HUES64 (cell line): ENCODE results near the gene ADAM30. TPM values are rescaled to one million over a fixed set of nuclear protein-coding genes. Genes with fewer than 3 reads are reported as not detected.

Source experiments
- H3K27ac ChIP-seq: 2 replicates; pipeline ENCODE4 v1.7.0; 2013; ENCODE audit warnings: low read depth, low read length, inconsistent platforms
- H3K27me3 ChIP-seq: 2 replicates; pipeline ENCODE4 v1.6.1; 2013; ENCODE audit warnings: mild to moderate bottlenecking, low read length; ENCODE audit not compliant: insufficient read depth
- H3K36me3 ChIP-seq: 2 replicates; pipeline ENCODE4 v1.6.1; 2013; ENCODE audit warnings: mild to moderate bottlenecking, low read length; ENCODE audit not compliant: insufficient read depth
- H3K4me1 ChIP-seq: 2 replicates; pipeline ENCODE4 v1.6.1; 2013; ENCODE audit warnings: mild to moderate bottlenecking, low read length, moderate library complexity; ENCODE audit not compliant: insufficient read depth
- H3K4me3 ChIP-seq: 2 replicates; pipeline ENCODE4 v1.5.1; 2013; ENCODE audit warnings: mild to moderate bottlenecking, low read length, moderate library complexity
- H3K9ac ChIP-seq: 2 replicates; pipeline ENCODE4 v1.6.1; 2013; ENCODE audit warnings: mild to moderate bottlenecking, low read depth, low read length
- H3K9me3 ChIP-seq: 2 replicates; pipeline ENCODE4 v1.6.1; 2013; ENCODE audit warnings: low read depth, low read length; ENCODE audit not compliant: insufficient read depth
- WGBS: fragments of 150-250, 120-280 bp; methylation state at CpG from one replicate; pipeline ENCODE4 v1.1.7; 2013; ENCODE audit warnings: missing lambda C conversion rate; 5-methylcytosine and 5-hydroxymethylcytosine counted together
- polyA plus RNA-seq, 2 experiments: library from polyadenylated mRNA; stranded (reverse); fragments of 50-300 nt; gene quantifications; one replicate each; pipeline ENCODE4 v1.2.3, GENCODE V29; 2013

The ADAM30 gene
- polyA plus RNA-seq (2013, experiment 1 of 2): not detected
- not detected for polyA plus RNA-seq (2013, experiment 2 of 2)

DNA sequence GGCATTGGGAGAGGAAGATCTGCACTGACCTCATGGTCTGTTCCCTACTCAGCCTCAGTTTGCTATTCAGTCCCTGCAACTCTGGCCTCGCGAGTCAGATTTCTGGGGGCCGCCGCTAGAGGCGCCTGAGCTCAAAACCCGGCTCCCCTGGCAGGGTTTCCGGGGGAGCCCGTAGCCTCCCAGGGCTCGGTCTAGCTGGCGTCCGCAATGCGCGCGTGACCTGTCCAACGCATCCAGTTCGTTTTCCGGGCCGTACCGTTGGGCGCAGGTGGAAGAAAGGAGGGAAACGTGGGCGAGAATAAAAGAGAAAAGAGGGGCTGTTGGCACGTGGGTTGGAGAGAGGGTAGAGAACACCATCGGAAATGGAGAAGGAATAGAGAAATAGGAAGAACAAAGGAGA lies at the start of gene ADAM30:
ADAM30 (minus strand) TSS at position 213 of the 400 bp plus-strand sequence; CDS start at position 34, 179 bp downstream.
- H3K9me3 ChIP-seq: no peaks in the 10 kb centered on the region
- H3K4me3 ChIP-seq: no peak within 1 kb of the TSS
- no peaks in the 10 kb centered on the region for H3K4me1 ChIP-seq
- H3K36me3 ChIP-seq: no peaks in the 10 kb centered on the region
- no peak within 1 kb of the TSS for H3K9ac ChIP-seq
- no peak within 1 kb of the TSS for H3K27ac ChIP-seq
- whole genome bisulfite sequencing: 94% methylated on average over 24 of the region's 24 CpGs
- no peaks in the 10 kb centered on the region for H3K27me3 ChIP-seq

- H3K9ac ChIP-seq: no peak overlapping the region
- H3K4me3 ChIP-seq: no peak overlapping the region
- no peaks in the 10 kb centered on the region for H3K4me1 ChIP-seq
- WGBS: 100% methylated on average over 2 of the region's 2 CpGs
- H3K9me3 ChIP-seq: no peaks in the 10 kb centered on the region
- no peaks in the 10 kb centered on the region for H3K27me3 ChIP-seq
- no peak overlapping the region for H3K27ac ChIP-seq
- peaks cover 26% of the 10 kb centered on the region for H3K36me3 ChIP-seq
Measured at GRCh38 chr1:119943216-119943615, 46.9 kb upstream of the ADAM30 start.

DNA sequence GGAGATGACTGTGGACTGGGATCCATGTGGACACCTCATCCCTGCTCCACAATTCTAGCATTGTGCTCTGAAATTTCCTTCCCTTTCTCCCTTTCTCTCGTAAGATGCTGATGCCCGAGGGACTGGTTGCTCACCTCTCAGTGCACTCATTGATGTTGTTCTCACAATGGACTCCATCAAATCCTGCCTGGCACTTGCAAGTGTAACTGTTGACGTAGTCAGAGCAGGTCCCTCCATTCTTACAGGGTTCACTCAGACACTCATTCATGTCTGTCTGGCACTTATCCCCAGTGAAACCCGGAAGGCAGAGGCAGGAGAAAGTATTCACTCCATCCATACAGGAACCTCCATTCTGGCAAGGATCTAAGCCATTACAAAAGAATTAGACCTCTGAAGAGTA lies 45.1 kb upstream of the ADAM30 start:
- WGBS: 89% methylated on average over 4 of the region's 4 CpGs
- Histone ChIP-seq H3K36me3 (peaks cover 34% of the 10 kb centered on the region), H3K9me3 (no peaks in the 10 kb centered on the region), H3K27ac (no peak overlapping the region), H3K27me3 (no peaks in the 10 kb centered on the region), H3K4me1 (no peaks in the 10 kb centered on the region; the same call in 1 of the 2 replicates), H3K4me3 (no peak overlapping the region), H3K9ac (no peak overlapping the region)

DNA sequence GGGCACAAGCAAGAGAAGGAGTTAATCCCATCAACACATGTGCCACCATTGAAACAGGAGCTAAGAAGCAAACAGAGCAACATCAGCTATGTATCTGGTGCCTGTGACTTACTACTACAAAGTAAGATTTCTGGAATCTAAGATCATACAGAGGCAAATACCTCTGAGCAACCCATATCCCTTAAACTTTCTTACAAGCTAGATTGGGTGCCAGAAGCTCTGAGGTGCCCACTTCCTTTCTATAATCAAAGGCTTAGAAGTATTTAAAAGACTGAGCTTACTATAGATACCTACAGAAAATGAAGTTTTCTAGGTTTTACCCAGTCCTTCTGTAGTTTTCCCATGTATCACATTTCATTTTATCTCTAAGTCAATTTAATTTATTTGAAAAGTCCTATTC lies 44.4 kb upstream of the ADAM30 start:
- no peak overlapping the region for H3K4me3 ChIP-seq
- H3K36me3 ChIP-seq: peaks cover 40% of the 10 kb centered on the region
- no peaks in the 10 kb centered on the region; the same call in 1 of the 2 replicates for H3K4me1 ChIP-seq
- no peaks in the 10 kb centered on the region for H3K27me3 ChIP-seq
- H3K9ac ChIP-seq: no peak overlapping the region; the same call in 1 of the 2 replicates
- H3K9me3 ChIP-seq: no peaks in the 10 kb centered on the region
- no peak overlapping the region for H3K27ac ChIP-seq

- no peak overlapping the region for H3K27ac ChIP-seq
- no peaks in the 10 kb centered on the region for H3K27me3 ChIP-seq
- H3K9me3 ChIP-seq: no peaks in the 10 kb centered on the region
- 95% methylated on average over 5 of the region's 5 CpGs for WGBS
- peaks cover 67% of the 10 kb centered on the region for H3K36me3 ChIP-seq
- H3K4me3 ChIP-seq: no peak overlapping the region
- no peaks in the 10 kb centered on the region; the same call in 1 of the 2 replicates for H3K4me1 ChIP-seq
- no peak overlapping the region for H3K9ac ChIP-seq
Measured at GRCh38 chr1:119937198-119937597, 40.9 kb upstream of the ADAM30 start.

DNA sequence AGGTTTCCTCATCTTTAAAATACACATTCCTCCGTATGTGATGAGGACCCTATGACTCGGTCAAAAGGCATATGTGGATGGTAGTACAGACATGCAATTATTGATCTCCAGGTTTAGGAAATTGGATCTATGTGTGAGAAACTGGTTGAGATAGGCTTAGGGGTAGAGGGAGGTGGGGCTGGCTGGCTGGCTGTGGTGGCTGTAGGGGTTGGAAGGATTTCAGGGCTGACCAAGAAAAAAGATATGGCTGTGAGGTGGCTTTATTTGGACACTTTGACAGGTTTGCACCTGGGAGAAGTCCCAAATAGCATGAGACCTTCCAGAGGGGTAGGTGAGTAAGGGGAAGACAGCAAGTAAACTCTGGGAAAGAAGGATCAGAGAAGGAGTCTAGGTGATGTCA lies 39.6 kb upstream of the ADAM30 start:
- Histone ChIP-seq H3K36me3 (peaks cover 67% of the 10 kb centered on the region), H3K9ac (no peak overlapping the region), H3K9me3 (no peaks in the 10 kb centered on the region), H3K27me3 (no peaks in the 10 kb centered on the region), H3K27ac (no peak overlapping the region), H3K4me3 (no peak overlapping the region), H3K4me1 (no peaks in the 10 kb centered on the region; the same call in 1 of the 2 replicates)
- 95% methylated on average over 2 of the region's 2 CpGs for WGBS

GRCh38 chr1:119935373-119935772 lies 39.1 kb upstream of the ADAM30 start:
- WGBS: 90% methylated on average over 1 of the region's 1 CpG
- H3K36me3 ChIP-seq: peaks cover 63% of the 10 kb centered on the region

DNA sequence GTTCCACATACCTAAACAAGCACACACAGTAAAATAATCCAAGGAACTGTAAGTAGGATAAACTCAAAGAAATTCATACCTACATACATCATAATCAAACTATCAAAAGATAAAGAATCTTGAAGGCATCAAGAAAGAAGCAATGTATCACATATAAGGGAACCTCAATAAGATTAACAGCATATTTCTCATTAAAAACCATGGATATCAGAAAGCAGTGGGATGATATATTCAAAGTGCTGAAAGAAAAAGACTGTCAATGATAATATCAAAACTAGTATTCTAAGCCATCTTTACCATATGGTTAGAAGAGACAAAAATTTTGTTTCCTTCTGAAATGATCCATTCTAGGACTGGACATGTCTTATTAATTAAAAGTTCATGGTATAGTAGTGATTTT lies 37.1 kb upstream of the ADAM30 start:
- Histone ChIP-seq H3K9ac (no peak overlapping the region), H3K27ac (no peak overlapping the region), H3K4me1 (no peaks in the 10 kb centered on the region; the same call in 1 of the 2 replicates), H3K9me3 (no peaks in the 10 kb centered on the region), H3K36me3 (peaks cover 62% of the 10 kb centered on the region), H3K4me3 (no peak overlapping the region), H3K27me3 (no peaks in the 10 kb centered on the region)

More at GRCh38 chr1:119935373-119935772, 39.1 kb upstream of the ADAM30 start:
- Histone ChIP-seq H3K9me3 (no peaks in the 10 kb centered on the region), H3K27me3 (no peaks in the 10 kb centered on the region), H3K9ac (no peak overlapping the region), H3K27ac (no peak overlapping the region), H3K4me3 (no peak overlapping the region), H3K4me1 (no peaks in the 10 kb centered on the region; the same call in 1 of the 2 replicates)

DNA sequence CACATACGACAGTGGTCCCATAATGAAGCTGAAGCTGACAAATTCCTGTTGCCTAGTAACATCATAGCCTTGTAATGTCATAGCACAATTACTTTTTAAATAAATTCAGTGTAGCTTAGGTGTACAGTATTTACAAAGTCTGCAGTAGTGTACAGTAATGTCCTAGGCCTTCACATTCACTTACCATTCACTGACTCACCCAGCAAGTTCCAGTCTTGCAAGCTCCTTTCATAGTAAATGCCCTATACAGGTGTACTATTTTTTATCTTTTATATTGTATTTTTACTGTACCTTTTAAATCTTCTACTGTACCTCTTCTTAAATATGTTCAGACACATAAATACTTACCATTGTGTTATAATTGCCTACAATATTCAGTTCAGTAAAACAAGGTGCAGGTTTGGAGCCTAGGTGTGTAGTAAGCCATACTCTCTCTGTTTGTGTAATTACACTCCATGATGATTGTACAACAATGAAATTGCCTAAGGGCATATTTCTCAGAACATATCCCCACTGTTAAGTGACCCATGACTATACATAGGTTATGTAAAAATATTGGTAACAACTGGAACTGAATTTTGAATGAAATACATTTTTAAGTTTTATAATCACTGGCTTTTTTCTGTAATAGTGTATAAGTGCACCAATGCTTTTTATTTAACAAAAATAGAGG lies 33.5 kb upstream of the ADAM30 start:
- 98% methylated on average over 1 of the region's 1 CpG for WGBS
- Histone ChIP-seq H3K27ac (no peak overlapping the region), H3K4me1 (no peaks in the 10 kb centered on the region), H3K4me3 (no peak overlapping the region), H3K9me3 (no peaks in the 10 kb centered on the region), H3K36me3 (peaks cover 62% of the 10 kb centered on the region), H3K27me3 (no peaks in the 10 kb centered on the region), H3K9ac (no peak overlapping the region)

- no peaks in the 10 kb centered on the region for H3K27me3 ChIP-seq
- peaks cover 74% of the 10 kb centered on the region for H3K36me3 ChIP-seq
- H3K4me3 ChIP-seq: no peak overlapping the region
- no peak overlapping the region for H3K27ac ChIP-seq
- WGBS: 95% methylated on average over 3 of the region's 3 CpGs
- no peaks in the 10 kb centered on the region for H3K9me3 ChIP-seq
- no peaks in the 10 kb centered on the region for H3K4me1 ChIP-seq
- H3K9ac ChIP-seq: no peak overlapping the region
Measured at GRCh38 chr1:119926553-119926952, 30.2 kb upstream of the ADAM30 start.

DNA sequence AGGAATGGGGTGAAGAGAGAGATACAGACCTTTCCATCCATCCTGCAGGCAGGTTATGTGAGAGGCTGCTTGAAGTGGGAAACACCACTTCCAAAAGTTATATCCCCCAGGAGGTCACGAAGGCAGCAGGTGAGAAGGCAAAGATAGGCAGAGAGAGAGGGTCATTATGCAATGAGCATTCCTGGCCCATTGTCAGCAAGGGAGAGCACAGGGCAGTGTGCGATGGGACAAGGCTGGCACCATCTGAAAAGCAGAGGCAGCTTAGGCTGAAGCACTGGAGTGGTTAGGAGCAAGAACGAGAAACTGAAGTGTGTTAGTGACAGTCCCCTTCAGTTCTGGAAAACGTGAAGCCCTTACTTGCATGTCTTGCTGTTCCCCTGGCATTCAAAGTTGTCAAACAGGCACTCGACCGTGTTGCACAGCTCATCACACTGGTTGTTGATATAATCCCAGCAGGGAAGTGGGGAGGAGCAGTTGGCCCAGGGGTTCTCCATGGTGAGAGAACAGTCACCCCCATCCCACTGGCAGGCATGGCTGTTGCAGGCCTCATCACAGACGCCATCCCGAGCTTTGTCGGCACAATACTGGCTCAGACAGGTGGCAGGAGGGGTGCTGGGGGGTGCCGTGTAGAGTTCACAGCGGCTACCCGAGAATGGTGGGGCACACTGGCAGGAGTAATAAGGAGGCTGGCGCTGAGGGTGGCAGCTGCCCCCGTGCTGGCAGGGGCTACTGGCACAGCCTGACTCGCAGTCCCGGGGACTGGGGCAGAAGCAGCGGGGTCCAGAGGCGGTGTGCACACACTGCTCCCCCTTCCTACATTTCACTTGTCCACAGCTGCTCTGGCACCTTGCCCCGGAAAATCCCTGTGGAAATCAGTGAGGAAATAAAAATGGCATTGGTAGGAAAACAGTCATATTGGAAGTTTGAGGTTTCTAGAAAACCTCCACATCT lies 28.9 kb upstream of the ADAM30 start:
- no peak overlapping the region for H3K9ac ChIP-seq
- peaks cover 86% of the 10 kb centered on the region for H3K36me3 ChIP-seq
- H3K27me3 ChIP-seq: no peaks in the 10 kb centered on the region
- H3K4me1 ChIP-seq: no peaks in the 10 kb centered on the region
- no peak overlapping the region for H3K27ac ChIP-seq
- WGBS: 95% methylated on average over 18 of the region's 19 CpGs
- no peak overlapping the region for H3K4me3 ChIP-seq
- H3K9me3 ChIP-seq: no peaks in the 10 kb centered on the region
